Omental fat pad (tissue), 4 donors: Measurements from ENCODE around the gene ASGR1. TPM values are rescaled to one million over a fixed set of nuclear protein-coding genes. Genes with fewer than 3 reads are reported as not detected.
A peak's percentile ranks its signal among the peaks of the same experiment; 100 is the strongest.
"Not testable (repeated sequence)": the region's sequence is repeated elsewhere in the genome, so short reads cannot be mapped to it uniquely, and the experiment has no call there.

Experiments
- ATAC-seq: fragments of 150-250 bp; one replicate; pipeline ENCODE4 v1.9.1; 2016; ENCODE audit warnings: mild to moderate bottlenecking, moderate library complexity; ENCODE audit not compliant: low FRiP score
- DNase-seq: peaks from one replicate; pipeline ENCODE4 v3.0.0-alpha.2; 2019; ENCODE audit warnings: low spot score
- CTCF ChIP-seq, 3 donors: fragments of 450-650 bp; IDR thresholded peaks; one replicate each; pipeline ENCODE4 v1.5.1; 2016 to 2017; ENCODE audit warnings: antibody characterized with exemption in 3 of 3, mild to moderate bottlenecking in 3 of 3, moderate library complexity in 2 of 3
- total RNA-seq, 4 donors: library from RNA; depleted of rRNA; stranded (reverse); fragments of >200 nt; gene quantifications; one replicate each; pipeline ENCODE4 v1.1.0, GENCODE V29; 2016

ASGR1 gene
- total RNA-seq, 4 donors from 2014 or later: 0.56 to 2.5 (median 1.4) TPM

DNA sequence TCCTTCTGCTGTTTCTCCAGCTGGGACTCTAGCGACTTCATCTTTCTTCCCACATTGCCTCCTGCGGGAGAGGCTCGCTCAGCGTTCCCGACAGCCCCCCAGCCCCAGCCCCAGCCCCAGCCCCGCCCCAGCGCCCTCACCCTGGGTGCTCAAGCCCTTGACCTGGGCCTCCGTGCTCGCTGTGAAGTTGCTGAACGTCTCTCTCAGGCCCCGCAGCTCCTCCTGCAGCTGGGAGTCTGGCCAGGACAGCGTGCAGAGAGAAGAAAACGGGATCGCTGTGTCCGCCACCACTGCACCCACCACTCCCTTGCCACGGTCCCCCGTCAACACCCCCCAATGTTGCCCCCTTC, 2.4 kb downstream of the ASGR1 start:
- DNase-seq (no peak), ATAC-seq (no peak)
- TF ChIP-seq CTCF (IDR thresholded peaks at IDR 0.05): no peak

DNA sequence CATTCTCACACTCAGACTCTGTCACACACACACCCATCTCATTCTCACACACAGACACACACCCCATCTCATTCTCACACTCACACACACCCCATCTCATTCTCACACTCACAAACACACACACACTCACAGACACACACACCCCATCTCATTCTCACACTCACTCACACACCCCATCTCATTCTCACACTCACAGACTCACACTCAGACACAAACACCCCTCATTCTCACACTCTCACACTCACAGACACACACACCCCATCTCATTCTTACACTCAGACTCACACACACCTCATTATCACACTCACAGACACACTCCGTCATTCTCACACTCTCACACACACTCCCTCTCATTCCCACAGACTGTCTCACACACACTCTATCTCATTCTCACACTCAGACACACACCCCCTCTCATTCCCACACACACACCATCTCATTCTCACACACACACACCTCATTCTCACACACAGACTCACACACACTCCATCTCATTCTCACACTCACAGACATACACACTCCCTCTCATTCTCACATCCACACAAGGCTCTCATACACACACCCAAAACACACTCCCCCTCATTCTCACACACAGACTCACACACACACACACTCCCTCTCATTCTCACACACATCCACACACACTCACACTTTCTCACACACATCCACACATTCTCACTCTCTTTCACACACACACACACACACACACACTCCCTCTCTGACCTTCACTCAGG, 2.9 kb downstream of the ASGR1 start:
- TF ChIP-seq CTCF (IDR thresholded peaks at IDR 0.05): no peak
- no peak for ATAC-seq

GRCh38 chr17:7175330-7175733, 3.8 kb downstream of the ASGR1 start:
- TF ChIP-seq CTCF (IDR thresholded peaks at IDR 0.05): no peak
- ATAC-seq (no peak), DNase-seq (no peak)

More for the DNA sequence above, 2.9 kb downstream of the ASGR1 start:
- DNase-seq: no peak

- ATAC-seq (no peak), DNase-seq (no peak)
- TF ChIP-seq CTCF (IDR thresholded peaks at IDR 0.05): no peak
Measured at GRCh38 chr17:7174603-7175326, 4.4 kb downstream of the ASGR1 start.

DNA sequence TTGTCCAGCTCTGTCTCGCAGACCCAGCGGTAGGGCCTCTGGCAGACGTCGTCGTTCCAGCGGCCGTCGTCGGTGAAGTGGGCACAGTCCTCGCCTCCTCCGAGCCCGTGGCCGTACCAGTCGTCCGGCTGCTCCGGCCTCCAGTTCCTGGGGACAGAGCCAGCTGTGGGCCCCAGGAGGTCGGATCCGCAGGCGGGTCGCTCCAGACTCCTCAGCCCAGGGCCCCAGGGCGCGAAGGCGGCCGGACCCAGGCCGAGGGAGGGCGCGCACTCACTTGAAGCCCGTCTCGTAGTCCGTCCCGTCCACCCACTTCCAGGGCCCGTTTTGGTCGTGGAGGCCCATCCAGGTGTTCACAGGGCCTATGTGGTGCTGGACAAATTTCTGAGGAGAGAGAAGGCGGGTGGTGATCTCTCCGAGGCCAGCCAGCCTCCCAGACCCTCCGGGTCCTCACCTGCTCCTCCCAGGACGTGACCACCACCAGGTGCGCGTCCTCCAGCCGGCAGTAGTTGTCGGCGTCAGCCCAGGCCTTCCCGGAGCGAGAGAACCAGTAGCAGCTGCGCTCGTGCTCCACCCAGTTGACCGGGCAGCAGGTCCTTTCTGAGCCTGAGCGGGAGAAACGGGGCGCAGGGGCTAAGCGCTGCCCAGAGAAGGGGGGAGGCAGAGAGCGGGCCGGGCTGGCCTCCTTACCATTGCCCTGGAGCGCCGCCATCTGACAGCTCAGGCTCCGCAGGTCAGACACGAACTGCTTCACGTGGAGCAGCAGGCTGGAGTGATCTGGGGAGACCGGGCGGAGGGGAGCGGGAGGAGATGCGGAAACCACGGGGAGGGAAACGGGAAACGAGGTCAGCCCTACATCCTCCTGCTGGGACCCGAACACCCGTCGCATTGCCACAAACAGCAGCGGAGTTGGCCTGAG, 5.2 kb downstream of the ASGR1 start:
- peak; percentile 46 for ATAC-seq
- no peak for TF ChIP-seq CTCF (IDR thresholded peaks at IDR 0.05)
- DNase-seq: no peak

DNA sequence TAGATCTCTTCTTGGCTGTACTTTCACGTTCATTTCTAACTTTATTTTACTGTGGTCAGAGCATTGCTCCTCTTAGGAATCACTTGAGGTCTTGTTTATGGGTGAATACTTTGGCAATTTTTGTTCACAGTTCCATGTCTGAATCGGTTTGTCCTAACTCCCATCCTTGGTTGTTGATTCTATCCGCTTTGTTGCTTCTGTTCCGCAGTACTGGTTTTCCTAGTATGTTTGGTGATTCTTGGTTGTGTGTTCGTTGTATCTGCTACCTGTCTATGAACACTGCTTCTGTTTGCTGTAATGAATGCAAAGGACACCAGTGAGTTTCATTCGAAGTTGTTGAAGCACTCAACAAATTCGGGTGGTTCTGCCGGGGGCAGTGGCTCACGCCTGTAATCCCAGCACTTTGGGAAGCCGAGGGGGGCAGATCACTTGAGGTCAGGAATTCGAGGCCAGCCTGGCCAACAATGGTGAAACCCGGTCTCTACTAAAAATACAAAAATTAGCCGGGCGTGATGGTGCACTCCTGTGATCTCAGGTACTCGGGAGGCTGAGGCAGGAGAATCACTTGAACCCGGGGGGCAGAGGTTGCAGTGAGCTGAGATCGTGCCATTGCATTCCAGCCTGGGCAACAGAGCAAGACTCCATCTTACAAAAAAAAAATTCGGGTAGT, 6.5 kb downstream of the ASGR1 start:
- not testable (repeated sequence) for DNase-seq, ATAC-seq

- DNase-seq: not testable (repeated sequence)
Measured at GRCh38 chr17:7169565-7169908, 9.6 kb downstream of the ASGR1 start.

GRCh38 chr17:7168841-7169564, 10.2 kb downstream of the ASGR1 start:
- DNase-seq, ATAC-seq: not testable (repeated sequence)

More at GRCh38 chr17:7169565-7169908, 9.6 kb downstream of the ASGR1 start:
- ATAC-seq: not testable (repeated sequence)
